Neural progenitor cell (in vitro differentiated cells): Measurements from ENCODE around the gene EYA3.

ENCODE experiments used
- EZH2 ChIP-seq: fragments of 200-600 bp; sonication (generic); IDR thresholded peaks from 2 replicates; pipeline ENCODE4 v1.6.1; 2017; ENCODE audit warnings: antibody characterized with exemption, mild to moderate bottlenecking, moderate library complexity
- TF ChIP-seq, protein P1 (sequence below): fragments of 200-600 bp; sonication (generic); IDR thresholded peaks from 2 replicates; pipeline ENCODE4 v1.5.1; 2017; ENCODE audit warnings: antibody characterized with exemption, mild to moderate bottlenecking

DNA sequence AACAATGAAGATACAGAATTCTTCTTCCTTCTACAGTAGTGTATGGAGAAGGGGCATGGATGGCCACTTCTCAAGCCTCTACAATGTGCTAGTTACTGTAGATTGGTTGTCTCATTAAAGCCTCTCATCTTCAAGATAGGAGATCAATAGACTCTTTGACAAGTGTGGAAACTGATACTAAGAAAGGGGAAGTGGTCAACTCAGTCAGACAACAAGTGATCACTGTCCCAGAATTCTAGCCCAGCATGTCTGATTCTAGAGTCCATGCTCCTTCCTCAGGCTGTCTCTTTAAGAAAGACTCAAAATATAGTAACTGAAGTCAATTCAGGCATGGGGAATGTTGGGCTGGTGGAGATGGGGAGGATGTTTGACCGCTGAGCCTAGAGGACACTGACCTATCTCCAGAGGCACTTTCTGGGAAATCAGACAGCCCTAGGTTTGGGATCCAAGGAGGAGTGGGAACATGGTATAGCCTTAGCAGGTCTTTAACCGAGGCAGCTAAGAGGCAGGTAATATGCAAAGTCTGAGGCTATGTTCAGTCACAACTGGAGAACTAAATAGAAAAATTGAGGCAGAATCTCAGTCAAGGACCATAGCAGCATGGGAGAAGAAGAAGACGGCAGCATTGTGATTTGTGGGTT, 39.3 kb upstream of the EYA3 start:
- TF ChIP-seq, protein P1, sequence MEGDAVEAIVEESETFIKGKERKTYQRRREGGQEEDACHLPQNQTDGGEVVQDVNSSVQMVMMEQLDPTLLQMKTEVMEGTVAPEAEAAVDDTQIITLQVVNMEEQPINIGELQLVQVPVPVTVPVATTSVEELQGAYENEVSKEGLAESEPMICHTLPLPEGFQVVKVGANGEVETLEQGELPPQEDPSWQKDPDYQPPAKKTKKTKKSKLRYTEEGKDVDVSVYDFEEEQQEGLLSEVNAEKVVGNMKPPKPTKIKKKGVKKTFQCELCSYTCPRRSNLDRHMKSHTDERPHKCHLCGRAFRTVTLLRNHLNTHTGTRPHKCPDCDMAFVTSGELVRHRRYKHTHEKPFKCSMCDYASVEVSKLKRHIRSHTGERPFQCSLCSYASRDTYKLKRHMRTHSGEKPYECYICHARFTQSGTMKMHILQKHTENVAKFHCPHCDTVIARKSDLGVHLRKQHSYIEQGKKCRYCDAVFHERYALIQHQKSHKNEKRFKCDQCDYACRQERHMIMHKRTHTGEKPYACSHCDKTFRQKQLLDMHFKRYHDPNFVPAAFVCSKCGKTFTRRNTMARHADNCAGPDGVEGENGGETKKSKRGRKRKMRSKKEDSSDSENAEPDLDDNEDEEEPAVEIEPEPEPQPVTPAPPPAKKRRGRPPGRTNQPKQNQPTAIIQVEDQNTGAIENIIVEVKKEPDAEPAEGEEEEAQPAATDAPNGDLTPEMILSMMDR = no peak
- TF ChIP-seq EZH2 = no peak
